A549 (cell line): ENCODE results near the gene UST. TPM values are rescaled to one million over a fixed set of nuclear protein-coding genes. Genes with fewer than 3 reads are reported as not detected.

Experiments
- ATAC-seq, 2 experiments: fragments of 200-7000 bp in 1 of 2; fragments of >200 bp in 1 of 2; cut with Nextera tagmentation in 1 of 2; cut with Tn5 transposase in 1 of 2; 3 replicates each; pipeline versions ENCODE4 v1.8.0 to v1.9.1; 2018 to 2020; ENCODE audit warnings: mild to moderate bottlenecking in 1 of 2, moderate library complexity in 1 of 2
- CTCF ChIA-PET: fragments of 300-600 bp; sonication (Branson Sonifier 250); formaldehyde crosslinking; extraction: SDS; loops from one replicate; lab custom pipeline; 2021; ENCODE audit warnings: antibody characterized with exemption, inconsistent platforms; lab: Yijun Ruan, JAX
- POLR2A ChIA-PET: fragments of 350-600 bp; formaldehyde crosslinking; extraction: SDS; loops from one replicate; lab custom pipeline; 2021; ENCODE audit warnings: antibody characterized with exemption, inconsistent platforms; lab: Yijun Ruan, JAX
- DNase-seq, 2 experiments: peaks; one replicate each; pipeline versions ENCODE4 v3.0.0 to v3.0.0-alpha.2; 2011 to 2016; ENCODE audit warnings: low read depth in 1 of 2, low spot score in 1 of 2
- FAIRE-seq: peaks from 2 replicates; lab custom pipeline; 2011; peaks lifted over from hg19 to GRCh38; lab: Jason Lieb, UNC
- H3K27ac ChIP-seq, 2 experiments: fragments of >200 bp; sonication (Bioruptor Twin); formaldehyde crosslinking; 3 replicates each; pipeline ENCODE4 v1.5.1; 2016 to 2017
- H3K4me1 ChIP-seq: fragments of >200 bp; sonication (Bioruptor Twin); formaldehyde crosslinking; 3 replicates; pipeline ENCODE4 v1.6.1; 2016
- H3K4me2 ChIP-seq: fragments of >200 bp; sonication (Bioruptor Twin); formaldehyde crosslinking; 3 replicates; pipeline ENCODE4 v1.6.1; 2016
- H3K4me3 ChIP-seq: fragments of >200 bp; sonication (Bioruptor Twin); formaldehyde crosslinking; 3 replicates; pipeline ENCODE4 v1.5.1; 2016
- H3K9me3 ChIP-seq: fragments of >200 bp; sonication (Bioruptor Twin); formaldehyde crosslinking; 3 replicates; pipeline ENCODE4 v1.6.1; 2016
- CBX8 ChIP-seq: fragments of 200-600 bp; sonication (generic); IDR thresholded peaks from 2 replicates; pipeline ENCODE4 v1.6.1; 2016
- CHD4 ChIP-seq: fragments of 200-600 bp; sonication (generic); IDR thresholded peaks from 2 replicates; pipeline ENCODE4 v1.6.1; 2016; ENCODE audit warnings: antibody characterized with exemption, mild to moderate bottlenecking, borderline replicate concordance
- EHMT2 ChIP-seq: fragments of 200-600 bp; sonication (generic); IDR thresholded peaks from 2 replicates; pipeline ENCODE4 v1.6.1; 2016; ENCODE audit warnings: antibody characterized with exemption, low read depth, mild to moderate bottlenecking, moderate library complexity
- ESRRA ChIP-seq: fragments of 150-350 bp; IDR thresholded peaks from 2 replicates; pipeline ENCODE4 v1.6.1; 2014; ENCODE audit warnings: mild to moderate bottlenecking, low read length, borderline replicate concordance
- FOXS1 ChIP-seq: fragments of 250-450 bp; sonication (Bioruptor Pico); IDR thresholded peaks from 2 replicates; pipeline ENCODE4 v1.5.0; 2020; ENCODE audit warnings: mild to moderate bottlenecking, moderate library complexity
- GATA3 ChIP-seq: IDR thresholded peaks from 2 replicates; pipeline ENCODE4 v1.6.1; 2012; ENCODE audit warnings: borderline replicate concordance
- HOXA7 ChIP-seq: fragments of 250-450 bp; sonication (Bioruptor Pico); IDR thresholded peaks from 2 replicates; pipeline ENCODE4 v1.5.0; 2020; ENCODE audit warnings: mild to moderate bottlenecking, moderate library complexity
- HOXB13 ChIP-seq: fragments of 250-450 bp; sonication (Bioruptor Pico); IDR thresholded peaks from 2 replicates; pipeline ENCODE4 v1.5.0; 2020; ENCODE audit warnings: low read depth, mild to moderate bottlenecking, moderate library complexity
- JUN ChIP-seq, 2 experiments: fragments of >200 bp; sonication (Bioruptor Twin); formaldehyde crosslinking; IDR thresholded peaks; 2 replicates in 1 of 2; 3 replicates in 1 of 2; pipeline ENCODE4 v1.6.1; 2016 to 2017
- JUNB ChIP-seq: fragments of >200 bp; sonication (Bioruptor Twin); formaldehyde crosslinking; IDR thresholded peaks from 2 replicates; pipeline ENCODE4 v1.6.1; 2016
- KDM5A ChIP-seq: fragments of 200-600 bp; sonication (generic); IDR thresholded peaks from 2 replicates; pipeline ENCODE4 v1.6.1; 2016; ENCODE audit warnings: antibody characterized with exemption, mild to moderate bottlenecking
- MAFK ChIP-seq: fragments of 450-650 bp; IDR thresholded peaks from 2 replicates; pipeline ENCODE4 v1.6.1; 2014; ENCODE audit not compliant: partially characterized antibody
- MAZ ChIP-seq: fragments of 150-350 bp; IDR thresholded peaks from 2 replicates; pipeline ENCODE4 v1.6.1; 2014; ENCODE audit warnings: antibody characterized with exemption, low read depth, low read length, borderline replicate concordance
- MYC ChIP-seq: IDR thresholded peaks from 2 replicates; pipeline ENCODE4 v1.6.1; 2012; ENCODE audit warnings: mild to moderate bottlenecking, inconsistent platforms, low read length, improper control_type of control experiment, borderline replicate concordance
- NPAS2 ChIP-seq: fragments of 250-450 bp; sonication (Bioruptor Pico); IDR thresholded peaks from 2 replicates; pipeline ENCODE4 v1.8.0; 2022; ENCODE audit warnings: mild to moderate bottlenecking, moderate library complexity, borderline replicate concordance
- NR3C1 ChIP-seq: fragments of >200 bp; sonication (Bioruptor Twin); formaldehyde crosslinking; IDR thresholded peaks from 3 replicates; pipeline ENCODE4 v1.6.1; 2017
- RAD21 ChIP-seq, 2 experiments: fragments of >200 bp in 1 of 2; sonication (Bioruptor Twin) in 1 of 2; formaldehyde crosslinking in 1 of 2; IDR thresholded peaks in 1 of 2; conservative IDR thresholded peaks in 1 of 2; 2 replicates in 1 of 2; 3 replicates in 1 of 2; pipeline ENCODE4 v1.6.1; 2012 to 2018; ENCODE audit warnings: inconsistent platforms in 1 of 2
- RARB ChIP-seq: fragments of 250-450 bp; sonication (Bioruptor Pico); IDR thresholded peaks from 2 replicates; pipeline ENCODE4 v1.8.0; 2021; ENCODE audit warnings: mild to moderate bottlenecking, moderate library complexity
- RCOR1 ChIP-seq: fragments of 150-350 bp; IDR thresholded peaks from 2 replicates; pipeline ENCODE4 v1.6.1; 2014; ENCODE audit warnings: antibody characterized with exemption, low read length, low read depth
- RFX5 ChIP-seq: fragments of 450-650 bp; IDR thresholded peaks from 2 replicates; pipeline ENCODE4 v1.7.1; 2014; ENCODE audit warnings: antibody characterized with exemption, mild to moderate bottlenecking, moderate library complexity
- RNF2 ChIP-seq: fragments of 200-600 bp; sonication (generic); IDR thresholded peaks from 2 replicates; pipeline ENCODE4 v1.6.1; 2016; ENCODE audit warnings: low read depth, mild to moderate bottlenecking, antibody characterized with exemption, moderate library complexity, borderline replicate concordance
- SREBF2 ChIP-seq: fragments of 450-650 bp; IDR thresholded peaks from 2 replicates; pipeline ENCODE4 v1.6.1; 2014; ENCODE audit warnings: mild to moderate bottlenecking, moderate library complexity
- TP53 ChIP-seq: fragments of 250-450 bp; sonication (Bioruptor Pico); IDR thresholded peaks from 2 replicates; pipeline ENCODE4 v1.5.0; 2021; ENCODE audit warnings: mild to moderate bottlenecking, moderate library complexity
- WGBS: methylation state at CpG from one replicate; pipeline ENCODE4 v1.1.6; 2017; ENCODE audit errors: missing lambda C conversion rate; 5-methylcytosine and 5-hydroxymethylcytosine counted together
- polyA plus RNA-seq, 4 experiments: library from polyadenylated mRNA; depleted of rRNA in 3 of 4; stranded (reverse); fragments of >200 nt; fragmentation: RNase III in 1 of 4; extraction: RNeasy Plus Mini Kit Qiagen cat#74134 plus additional on column Dnase treatment in 1 of 4; gene quantifications; 2 replicates in 3 of 4; 3 replicates in 1 of 4; pipeline ENCODE4 v1.2.3, GENCODE V29; 2011 to 2017
- TF ChIP-seq, protein P1 (sequence below): fragments of >200 bp; sonication (Bioruptor Twin); formaldehyde crosslinking; IDR thresholded peaks from 3 replicates; pipeline ENCODE4 v1.5.1; 2016
- TF ChIP-seq, protein P2 (sequence below): fragments of 250-450 bp; sonication (Bioruptor Pico); IDR thresholded peaks from 2 replicates; pipeline ENCODE4 v1.5.0; 2021; ENCODE audit warnings: mild to moderate bottlenecking, moderate library complexity, borderline replicate concordance
- TF ChIP-seq, protein P3 (sequence below): IDR thresholded peaks from 2 replicates; pipeline ENCODE4 v1.6.1; 2012

The UST gene
- polyA plus RNA-seq, 2 of the 4 experiments (the other 2 are of a cell fraction): 0.54 to 1.7 TPM

DNA sequence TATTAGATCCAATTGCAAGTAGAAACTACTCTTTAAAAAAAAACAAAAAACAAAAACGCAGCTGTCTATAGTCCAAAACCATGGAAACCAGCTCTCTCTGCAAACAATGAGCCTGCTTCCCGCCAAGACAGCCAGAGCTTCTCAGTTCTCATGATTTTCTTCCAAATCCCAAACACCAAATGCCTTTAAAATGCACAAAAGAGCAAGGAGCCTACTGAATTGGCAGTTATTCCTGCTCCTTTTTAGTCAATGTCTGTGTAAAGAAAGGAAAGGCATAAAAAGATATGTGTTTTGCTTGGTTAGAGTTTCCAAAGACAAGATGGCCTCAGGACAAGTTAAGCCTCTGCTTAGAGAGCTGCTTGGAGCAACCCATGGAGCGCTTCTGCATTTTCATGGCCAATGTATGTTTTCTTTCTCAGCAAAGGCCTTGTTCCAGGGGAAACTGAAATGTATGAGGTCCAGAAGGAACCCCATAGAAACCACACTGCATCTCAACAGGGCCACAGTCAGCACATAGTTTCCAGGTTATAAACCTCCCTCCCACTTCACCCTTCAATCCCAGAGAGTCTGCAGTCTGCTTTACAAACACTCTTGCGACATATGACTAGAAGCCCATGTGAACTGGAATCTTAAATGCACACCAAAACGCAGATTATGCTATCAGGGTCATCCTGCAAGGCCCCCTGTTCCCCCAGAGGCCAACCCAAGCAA lies 361.4 kb downstream of the UST start:
- H3K27ac ChIP-seq: no peak overlapping the region
- H3K4me1 ChIP-seq: no peaks in the 10 kb centered on the region
- ATAC-seq (no peak), FAIRE-seq (no peak), DNase-seq (no peak)
- H3K4me2 ChIP-seq: no peak overlapping the region
- no peaks in the 10 kb centered on the region for H3K9me3 ChIP-seq
- ChIA-PET CTCF (no interaction called here), POLR2A (no interaction called here)
- H3K4me3 ChIP-seq: no peak overlapping the region
- no peak for TF ChIP-seq EHMT2
- TF ChIP-seq RARB (CRISPR knock-in tag): no peak
- no peak for TF ChIP-seq RAD21 (conservative IDR thresholded peaks at IDR 0.05 in 1 of 2, IDR thresholded peaks at IDR 0.05 in 1 of 2)
- TF ChIP-seq RCOR1: no peak
- TF ChIP-seq GATA3: no peak
- no peak for TF ChIP-seq HOXB13 (CRISPR knock-in tag)
- no peak for TF ChIP-seq RFX5
- TF ChIP-seq JUNB: no peak
- TF ChIP-seq CHD4: no peak
- TF ChIP-seq NR3C1: no peak
- TF ChIP-seq, protein P1, sequence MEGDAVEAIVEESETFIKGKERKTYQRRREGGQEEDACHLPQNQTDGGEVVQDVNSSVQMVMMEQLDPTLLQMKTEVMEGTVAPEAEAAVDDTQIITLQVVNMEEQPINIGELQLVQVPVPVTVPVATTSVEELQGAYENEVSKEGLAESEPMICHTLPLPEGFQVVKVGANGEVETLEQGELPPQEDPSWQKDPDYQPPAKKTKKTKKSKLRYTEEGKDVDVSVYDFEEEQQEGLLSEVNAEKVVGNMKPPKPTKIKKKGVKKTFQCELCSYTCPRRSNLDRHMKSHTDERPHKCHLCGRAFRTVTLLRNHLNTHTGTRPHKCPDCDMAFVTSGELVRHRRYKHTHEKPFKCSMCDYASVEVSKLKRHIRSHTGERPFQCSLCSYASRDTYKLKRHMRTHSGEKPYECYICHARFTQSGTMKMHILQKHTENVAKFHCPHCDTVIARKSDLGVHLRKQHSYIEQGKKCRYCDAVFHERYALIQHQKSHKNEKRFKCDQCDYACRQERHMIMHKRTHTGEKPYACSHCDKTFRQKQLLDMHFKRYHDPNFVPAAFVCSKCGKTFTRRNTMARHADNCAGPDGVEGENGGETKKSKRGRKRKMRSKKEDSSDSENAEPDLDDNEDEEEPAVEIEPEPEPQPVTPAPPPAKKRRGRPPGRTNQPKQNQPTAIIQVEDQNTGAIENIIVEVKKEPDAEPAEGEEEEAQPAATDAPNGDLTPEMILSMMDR: no peak
- TF ChIP-seq, protein P2, sequence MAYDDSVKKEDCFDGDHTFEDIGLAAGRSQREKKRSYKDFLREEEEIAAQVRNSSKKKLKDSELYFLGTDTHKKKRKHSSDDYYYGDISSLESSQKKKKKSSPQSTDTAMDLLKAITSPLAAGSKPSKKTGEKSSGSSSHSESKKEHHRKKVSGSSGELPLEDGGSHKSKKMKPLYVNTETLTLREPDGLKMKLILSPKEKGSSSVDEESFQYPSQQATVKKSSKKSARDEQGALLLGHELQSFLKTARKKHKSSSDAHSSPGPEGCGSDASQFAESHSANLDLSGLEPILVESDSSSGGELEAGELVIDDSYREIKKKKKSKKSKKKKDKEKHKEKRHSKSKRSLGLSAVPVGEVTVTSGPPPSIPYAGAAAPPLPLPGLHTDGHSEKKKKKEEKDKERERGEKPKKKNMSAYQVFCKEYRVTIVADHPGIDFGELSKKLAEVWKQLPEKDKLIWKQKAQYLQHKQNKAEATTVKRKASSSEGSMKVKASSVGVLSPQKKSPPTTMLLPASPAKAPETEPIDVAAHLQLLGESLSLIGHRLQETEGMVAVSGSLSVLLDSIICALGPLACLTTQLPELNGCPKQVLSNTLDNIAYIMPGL (CRISPR knock-in tag): no peak
- no peak for TF ChIP-seq MAFK
- no peak for TF ChIP-seq MYC
- no peak for TF ChIP-seq TP53 (CRISPR knock-in tag)
- TF ChIP-seq KDM5A: no peak
- no peak for TF ChIP-seq NPAS2
- TF ChIP-seq JUN (IDR thresholded peaks at IDR 0.05): no peak
- WGBS: 48% methylated on average over 5 of the region's 5 CpGs

DNA sequence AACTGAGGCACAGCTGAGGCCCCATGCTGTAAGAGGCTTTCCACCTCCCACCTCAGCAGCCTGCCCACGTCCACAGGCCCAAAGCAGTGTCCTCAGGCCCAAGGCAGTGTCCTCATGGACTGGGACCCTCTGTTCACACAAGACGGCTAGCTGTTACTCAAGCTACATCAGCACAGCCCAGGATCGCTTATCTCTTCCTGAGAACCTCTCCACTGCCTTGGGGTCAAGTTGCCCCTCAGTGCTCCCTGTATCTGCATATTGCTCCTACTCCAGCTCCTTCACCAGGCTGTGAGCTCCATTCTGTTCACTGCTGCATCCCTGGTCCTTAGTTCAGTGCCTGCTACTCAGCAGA lies 361.9 kb downstream of the UST start:
- ATAC-seq (no peak), FAIRE-seq (no peak), DNase-seq (no peak)
- TF ChIP-seq JUN (IDR thresholded peaks at IDR 0.05) (no peak), NR3C1 (no peak), RNF2 (no peak), MAZ (no peak), CBX8 (no peak), ESRRA (no peak), SREBF2 (no peak), FOXS1 (CRISPR knock-in tag) (no peak), HOXA7 (no peak), TP53 (CRISPR knock-in tag) (no peak)
- TF ChIP-seq, protein P3, sequence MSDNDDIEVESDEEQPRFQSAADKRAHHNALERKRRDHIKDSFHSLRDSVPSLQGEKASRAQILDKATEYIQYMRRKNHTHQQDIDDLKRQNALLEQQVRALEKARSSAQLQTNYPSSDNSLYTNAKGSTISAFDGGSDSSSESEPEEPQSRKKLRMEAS: no peak
- Histone ChIP-seq H3K4me3 (no peak overlapping the region), H3K4me2 (no peak overlapping the region), H3K4me1 (no peaks in the 10 kb centered on the region), H3K9me3 (no peaks in the 10 kb centered on the region), H3K27ac (no peak overlapping the region)
- WGBS: 100% methylated on average over 1 of the region's 3 CpGs
- ChIA-PET POLR2A (no interaction called here), CTCF (no interaction called here)
